H1 (cell line): ENCODE results near the gene NSD2. TPM values are rescaled to one million over a fixed set of nuclear protein-coding genes. Genes with fewer than 3 reads are reported as not detected.

Source experiments
- CTCF ChIA-PET: fragments of 300-600 bp; sonication (Branson Sonifier 250); formaldehyde crosslinking; loops from one replicate; lab custom pipeline; 2021; ENCODE audit not compliant: partially characterized antibody; lab: Charles Lee
- POLR2A ChIA-PET: fragments of 300-600 bp; sonication (Branson Sonifier 250); formaldehyde crosslinking; loops from one replicate; lab custom pipeline; 2021; ENCODE audit warnings: inconsistent platforms; ENCODE audit not compliant: partially characterized antibody; lab: Charles Lee
- DNase-seq, 2 experiments: peaks; one replicate each; pipeline versions ENCODE4 v3.0.0 to v3.0.0-alpha.2; 2010 to 2022; ENCODE audit warnings: low spot score in 2 of 2, low read depth in 1 of 2, mixed read lengths in 1 of 2
- FAIRE-seq: peaks from 2 replicates; lab custom pipeline; 2011; peaks lifted over from hg19 to GRCh38; lab: Jason Lieb, UNC
- H2AFZ ChIP-seq: 2 replicates; pipeline ENCODE4 v1.8.1; 2012; ENCODE audit warnings: low read length, inconsistent platforms
- H2AK5ac ChIP-seq: 2 replicates; pipeline ENCODE4 v1.6.1; 2013; ENCODE audit warnings: low read depth, low read length
- H2BK120ac ChIP-seq: replicated peaks from 2 replicates; pipeline ENCODE3; 2013; ENCODE audit warnings: low read depth, low read length, inconsistent platforms
- H2BK12ac ChIP-seq: 2 replicates; pipeline ENCODE4 v1.6.1; 2013; ENCODE audit warnings: low read depth, low read length
- H2BK15ac ChIP-seq: 2 replicates; pipeline ENCODE4 v1.6.1; 2013; ENCODE audit warnings: low read length
- H2BK20ac ChIP-seq: 2 replicates; pipeline ENCODE4 v1.6.1; 2013; ENCODE audit warnings: low read length
- H2BK5ac ChIP-seq: 2 replicates; pipeline ENCODE4 v1.6.1; 2013; ENCODE audit warnings: low read depth, low read length
- H3K14ac ChIP-seq: 2 replicates; pipeline ENCODE4 v1.6.1; 2013; ENCODE audit warnings: inconsistent platforms; ENCODE audit not compliant: insufficient read length
- H3K18ac ChIP-seq: 2 replicates; pipeline ENCODE4 v1.6.1; 2013; ENCODE audit warnings: low read length; ENCODE audit errors: extremely low read depth
- H3K23ac ChIP-seq: 2 replicates; pipeline ENCODE4 v1.6.1; 2013; ENCODE audit warnings: inconsistent platforms; ENCODE audit not compliant: insufficient read length
- H3K23me2 ChIP-seq: 2 replicates; pipeline ENCODE4 v1.6.1; 2013; ENCODE audit warnings: low read depth, low read length
- H3K27ac ChIP-seq: 2 replicates; pipeline ENCODE4 v1.6.1; 2011; ENCODE audit warnings: low read depth, low read length, inconsistent platforms
- H3K27me3 ChIP-seq, 4 experiments: replicated peaks in 1 of 4; 1 replicate in 1 of 4; 2 replicates in 3 of 4; pipeline versions ENCODE4 v1.6.1 to v1.8.1; 2011 to 2013; ENCODE audit warnings: low read length in 3 of 4, mild to moderate bottlenecking in 3 of 4, inconsistent platforms in 2 of 4, mixed read lengths in 2 of 4, moderate library complexity in 1 of 4; ENCODE audit not compliant: control insufficient read depth in 3 of 4, insufficient read depth in 3 of 4; ENCODE audit errors: extremely low read depth in 1 of 4
- H3K36me3 ChIP-seq, 4 experiments: 2 replicates each; pipeline versions ENCODE4 v1.6.1 to v1.8.1; 2011 to 2013; ENCODE audit warnings: mild to moderate bottlenecking in 4 of 4, low read length in 3 of 4, moderate library complexity in 2 of 4, control low read depth in 1 of 4, inconsistent platforms in 1 of 4; ENCODE audit not compliant: insufficient read depth in 4 of 4, control insufficient read depth in 2 of 4
- H3K4ac ChIP-seq: replicated peaks from 2 replicates; pipeline ENCODE3; 2013; ENCODE audit warnings: low read length, low read depth, mixed read lengths, inconsistent platforms; ENCODE audit not compliant: insufficient read length
- H3K4me1 ChIP-seq, 4 experiments: replicated peaks in 1 of 4; 1 replicate in 1 of 4; 2 replicates in 3 of 4; pipeline versions ENCODE4 v1.6.1 to v1.8.1; 2011 to 2013; ENCODE audit warnings: low read length in 3 of 4, inconsistent platforms in 2 of 4, mixed read lengths in 1 of 4; ENCODE audit not compliant: insufficient read depth in 4 of 4, control insufficient read depth in 3 of 4
- H3K4me2 ChIP-seq, 2 experiments: 2 replicates each; pipeline versions ENCODE4 v1.6.1 to v1.8.1; 2011 to 2013; ENCODE audit warnings: low read depth in 2 of 2, low read length in 2 of 2, control low read depth in 1 of 2, inconsistent platforms in 1 of 2, mild to moderate bottlenecking in 1 of 2; ENCODE audit not compliant: insufficient read depth in 1 of 2
- H3K4me3 ChIP-seq, 4 experiments: fragments of 200-600, 300-600 bp in 1 of 4; sonication (generic), shearing (Covaris generic), sonication (Bioruptor Twin) in 1 of 4; 2 replicates each; pipeline versions ENCODE4 v1.5.1 to v1.8.1; 2011 to 2016; ENCODE audit warnings: low read length in 4 of 4, low read depth in 3 of 4, control low read depth in 2 of 4, inconsistent platforms in 2 of 4, mild to moderate bottlenecking in 2 of 4, mixed read lengths in 1 of 4, moderate library complexity in 1 of 4; ENCODE audit not compliant: insufficient read depth in 2 of 4; ENCODE audit errors: extremely low read depth in 1 of 4
- H3K56ac ChIP-seq: replicated peaks from 2 replicates; pipeline ENCODE3; 2013; ENCODE audit warnings: low read depth, mild to moderate bottlenecking, mixed read lengths, low read length, inconsistent platforms; ENCODE audit not compliant: insufficient read length
- H3K79me1 ChIP-seq: 2 replicates; pipeline ENCODE4 v1.6.1; 2013; ENCODE audit warnings: low read depth, low read length, control low read depth
- H3K79me2 ChIP-seq, 2 experiments: 2 replicates each; pipeline versions ENCODE4 v1.6.1 to v1.8.1; 2012 to 2013; ENCODE audit warnings: low read length in 2 of 2, mild to moderate bottlenecking in 2 of 2, inconsistent platforms in 1 of 2; ENCODE audit not compliant: insufficient read depth in 2 of 2, control insufficient read depth in 1 of 2
- H3K9ac ChIP-seq, 4 experiments: replicated peaks in 1 of 4; 1 replicate in 1 of 4; 2 replicates in 3 of 4; pipeline versions ENCODE4 v1.6.1 to v1.8.1; 2011 to 2013; ENCODE audit warnings: low read depth in 3 of 4, low read length in 3 of 4, control low read depth in 2 of 4, mild to moderate bottlenecking in 2 of 4, moderate library complexity in 2 of 4, inconsistent platforms in 1 of 4; ENCODE audit errors: extremely low read depth in 1 of 4
- H3K9me3 ChIP-seq, 2 experiments: 2 replicates each; pipeline versions ENCODE4 v1.6.1 to v1.8.1; 2012 to 2013; ENCODE audit warnings: mild to moderate bottlenecking in 2 of 2, moderate library complexity in 2 of 2, control low read depth in 1 of 2, inconsistent platforms in 1 of 2, low read depth in 1 of 2, low read length in 1 of 2, mixed read lengths in 1 of 2; ENCODE audit not compliant: insufficient read depth in 2 of 2
- H4K20me1 ChIP-seq, 2 experiments: replicated peaks in 1 of 2; 2 replicates each; pipeline versions ENCODE3 to v1.8.1; 2011 to 2013; ENCODE audit warnings: inconsistent platforms in 2 of 2, low read length in 2 of 2, mild to moderate bottlenecking in 1 of 2; ENCODE audit not compliant: insufficient read depth in 2 of 2, control insufficient read depth in 1 of 2
- H4K5ac ChIP-seq: 2 replicates; pipeline ENCODE4 v1.6.1; 2013; ENCODE audit warnings: low read length, low read depth, mixed read lengths, inconsistent platforms; ENCODE audit not compliant: insufficient read length
- H4K8ac ChIP-seq: 2 replicates; pipeline ENCODE4 v1.8.0; 2013; ENCODE audit warnings: mild to moderate bottlenecking, moderate library complexity, low read length, inconsistent platforms; ENCODE audit not compliant: insufficient read depth; ENCODE audit errors: extremely low read depth
- H4K91ac ChIP-seq: replicated peaks from 2 replicates; pipeline ENCODE3; 2013; ENCODE audit warnings: low read length, mixed read lengths, inconsistent platforms; ENCODE audit not compliant: insufficient read length
- CEBPB ChIP-seq: IDR thresholded peaks from 2 replicates; pipeline ENCODE4 v1.6.1; 2012; ENCODE audit warnings: low read depth, low read length
- CHD2 ChIP-seq: IDR thresholded peaks from 2 replicates; pipeline ENCODE4 v1.6.1; 2012; ENCODE audit warnings: low read length, improper control_type of control experiment
- GTF2F1 ChIP-seq: IDR thresholded peaks from 2 replicates; pipeline ENCODE4 v1.6.1; 2012; ENCODE audit warnings: low read depth, low read length, improper control_type of control experiment, borderline replicate concordance
- KDM4A ChIP-seq: IDR thresholded peaks from one replicate; pipeline ENCODE4 v1.7.1; 2012; ENCODE audit warnings: low read depth, mild to moderate bottlenecking, moderate library complexity, low read length, inconsistent platforms; ENCODE audit not compliant: severe bottlenecking
- KDM5A ChIP-seq: fragments of 200-600 bp; IDR thresholded peaks from 2 replicates; pipeline ENCODE4 v1.7.1; 2012; ENCODE audit warnings: mild to moderate bottlenecking, low read length, inconsistent platforms, mixed read lengths
- PHF8 ChIP-seq: fragments of 200-600 bp; sonication (generic); conservative IDR thresholded peaks from 2 replicates; pipeline ENCODE4 v1.7.1; 2012; ENCODE audit warnings: low read depth, mild to moderate bottlenecking, inconsistent platforms, low read length, moderate library complexity
- POLR2A ChIP-seq, 2 experiments: IDR thresholded peaks; 1 replicate in 1 of 2; 2 replicates in 1 of 2; pipeline ENCODE4 v1.6.1; 2011; ENCODE audit warnings: low read depth in 2 of 2, low read length in 2 of 2, mild to moderate bottlenecking in 2 of 2; ENCODE audit errors: control extremely low read depth in 1 of 2
- ZNF274 ChIP-seq: IDR thresholded peaks from 2 replicates; pipeline ENCODE4 v1.7.0; 2012; ENCODE audit warnings: low read length, borderline replicate concordance; ENCODE audit errors: extremely low read depth
- WGBS, 2 experiments: shearing (Covaris generic) in 1 of 2; methylation state at CpG; one replicate each; pipeline versions ENCODE4 v1.1.6 to v1.1.7; 2013 to 2015; ENCODE audit warnings: low lambda C conversion rate in 2 of 2, mixed read lengths in 2 of 2, inconsistent platforms in 1 of 2, low coverage in 1 of 2, missing lambda C conversion rate in 1 of 2; ENCODE audit not compliant: insufficient replicate concordance in 2 of 2, insufficient coverage in 1 of 2, insufficient read length in 1 of 2; ENCODE audit errors: extremely low coverage in 1 of 2, missing lambda C conversion rate in 1 of 2; 5-methylcytosine and 5-hydroxymethylcytosine counted together
- polyA plus RNA-seq, 7 experiments: library from polyadenylated mRNA; depleted of rRNA in 3 of 7; stranded (reverse) in 5 of 7; unstranded in 2 of 7; fragments of >200 nt in 5 of 7; fragments of 200-250 nt in 2 of 7; gene quantifications; 1 replicate in 5 of 7; 2 replicates in 1 of 7; 4 replicates in 1 of 7; pipeline versions ENCODE4 v1.2.1 to v1.2.3, GENCODE V29; 2011 to 2013; ENCODE audit warnings: missing spikeins in 2 of 7, mixed read lengths in 2 of 7
- total RNA-seq: library from RNA; stranded (reverse); fragmentation: NEBNext Ultra II Directional; extraction: Animal tissue kit (Norgen Biotek cat#: 25700); gene quantifications from 2 replicates; pipeline ENCODE4 v1.2.1, GENCODE V29; 2021
- TF ChIP-seq, protein P1 (sequence below): IDR thresholded peaks from 2 replicates; pipeline ENCODE4 v1.6.1; 2011; ENCODE audit warnings: low read length, improper control_type of control experiment
- TF ChIP-seq, protein P2 (sequence below), 3 experiments: IDR thresholded peaks; 1 replicate in 2 of 3; 2 replicates in 1 of 3; pipeline versions ENCODE4 v1.5.1 to v1.6.1; 2011; ENCODE audit warnings: low read length in 3 of 3, mild to moderate bottlenecking in 3 of 3, inconsistent platforms in 2 of 3, low read depth in 1 of 3, moderate library complexity in 1 of 3; ENCODE audit not compliant: insufficient read depth in 1 of 3; ENCODE audit errors: control extremely low read depth in 1 of 3

Gene NSD2
- total and polyA plus RNA-seq, 2 of the 8 experiments (the other 6 are each of a cell fraction or from before 2014, with no cell fraction given) = 26.7 to 129 TPM

DNA sequence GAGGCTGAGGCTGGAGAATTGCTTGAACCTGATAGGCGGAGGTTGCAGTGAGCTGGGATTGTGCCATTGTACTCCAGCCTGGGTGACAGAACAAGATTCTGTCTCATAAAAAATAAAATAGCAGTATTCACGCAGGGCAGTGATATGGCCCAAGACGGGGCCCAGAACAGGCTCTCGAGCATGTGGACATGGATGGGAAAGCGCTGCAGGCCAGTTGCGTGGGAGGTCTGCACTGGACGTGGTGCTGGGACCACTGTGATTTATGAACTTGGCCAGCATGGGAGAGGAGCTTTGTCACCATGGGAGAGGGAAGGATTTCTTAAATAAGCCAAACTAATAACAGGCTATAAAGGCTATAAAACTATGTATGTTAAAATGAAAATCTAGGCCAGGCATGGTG lies 51.6 kb downstream of the NSD2 start:
- no peak overlapping the region for H2BK15ac ChIP-seq
- no peak overlapping the region for H2BK5ac ChIP-seq
- no peak overlapping the region for H3K56ac ChIP-seq
- H2AK5ac ChIP-seq = no peak overlapping the region
- no peaks in the 10 kb centered on the region; the same call in 1 of the 2 replicates for H3K23me2 ChIP-seq
- H3K4ac ChIP-seq = no peak overlapping the region
- 91% methylated on average over 7 of the region's 7 CpGs; no CpG with 5 or more reads in 1 of the 2 experiments for WGBS, 2 experiments
- DNase-seq (no peak), FAIRE-seq (no peak)
- no peaks in the 10 kb centered on the region for H3K79me1 ChIP-seq
- no peaks in the 10 kb centered on the region for H3K79me2 ChIP-seq
- ChIA-PET POLR2A (no interaction called here), CTCF (interaction anchor here (0.7 to 4.1 kb wide), 8 partner anchors 10 to 112 kb away, joined by 3 to 18 read pairs (median 4); no protein-coding TSS in a partner anchor)
- no peaks in the 10 kb centered on the region for H3K9me3 ChIP-seq
- no peak overlapping the region for H3K27ac ChIP-seq
- TF ChIP-seq, protein P1, sequence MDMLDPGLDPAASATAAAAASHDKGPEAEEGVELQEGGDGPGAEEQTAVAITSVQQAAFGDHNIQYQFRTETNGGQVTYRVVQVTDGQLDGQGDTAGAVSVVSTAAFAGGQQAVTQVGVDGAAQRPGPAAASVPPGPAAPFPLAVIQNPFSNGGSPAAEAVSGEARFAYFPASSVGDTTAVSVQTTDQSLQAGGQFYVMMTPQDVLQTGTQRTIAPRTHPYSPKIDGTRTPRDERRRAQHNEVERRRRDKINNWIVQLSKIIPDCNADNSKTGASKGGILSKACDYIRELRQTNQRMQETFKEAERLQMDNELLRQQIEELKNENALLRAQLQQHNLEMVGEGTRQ = no peak
- TF ChIP-seq PHF8 (no peak), ZNF274 (no peak), CHD2 (no peak), CEBPB (no peak), KDM5A (no peak), KDM4A (no peak), POLR2A (IDR thresholded peaks at IDR 0.05; ENCODE audit: control extremely low read depth in 1 of 2, low read depth in 2 of 2, low read length in 2 of 2) (no peak), GTF2F1 (no peak)
- TF ChIP-seq, protein P2, sequence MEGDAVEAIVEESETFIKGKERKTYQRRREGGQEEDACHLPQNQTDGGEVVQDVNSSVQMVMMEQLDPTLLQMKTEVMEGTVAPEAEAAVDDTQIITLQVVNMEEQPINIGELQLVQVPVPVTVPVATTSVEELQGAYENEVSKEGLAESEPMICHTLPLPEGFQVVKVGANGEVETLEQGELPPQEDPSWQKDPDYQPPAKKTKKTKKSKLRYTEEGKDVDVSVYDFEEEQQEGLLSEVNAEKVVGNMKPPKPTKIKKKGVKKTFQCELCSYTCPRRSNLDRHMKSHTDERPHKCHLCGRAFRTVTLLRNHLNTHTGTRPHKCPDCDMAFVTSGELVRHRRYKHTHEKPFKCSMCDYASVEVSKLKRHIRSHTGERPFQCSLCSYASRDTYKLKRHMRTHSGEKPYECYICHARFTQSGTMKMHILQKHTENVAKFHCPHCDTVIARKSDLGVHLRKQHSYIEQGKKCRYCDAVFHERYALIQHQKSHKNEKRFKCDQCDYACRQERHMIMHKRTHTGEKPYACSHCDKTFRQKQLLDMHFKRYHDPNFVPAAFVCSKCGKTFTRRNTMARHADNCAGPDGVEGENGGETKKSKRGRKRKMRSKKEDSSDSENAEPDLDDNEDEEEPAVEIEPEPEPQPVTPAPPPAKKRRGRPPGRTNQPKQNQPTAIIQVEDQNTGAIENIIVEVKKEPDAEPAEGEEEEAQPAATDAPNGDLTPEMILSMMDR (IDR thresholded peaks at IDR 0.05; ENCODE audit: control extremely low read depth in 1 of 3, insufficient read depth in 1 of 3, low read depth in 1 of 3, low read length in 3 of 3) = no peak
- H3K4me3 ChIP-seq = no peak overlapping the region
- H2BK120ac ChIP-seq = no peak overlapping the region
- no peaks in the 10 kb centered on the region for H3K27me3 ChIP-seq
- peaks cover 3 to 4% of the 10 kb centered on the region in 2 experiments for H4K20me1 ChIP-seq
- no peaks in the 10 kb centered on the region for H3K4me1 ChIP-seq
- H4K91ac ChIP-seq = no peak overlapping the region
- H2BK12ac ChIP-seq = no peak overlapping the region
- no peak overlapping the region for H3K9ac ChIP-seq
- no peak overlapping the region for H2AFZ ChIP-seq
- H3K4me2 ChIP-seq = no peak overlapping the region
- no peak overlapping the region for H4K5ac ChIP-seq
- no peak overlapping the region for H2BK20ac ChIP-seq
- no peak overlapping the region for H3K23ac ChIP-seq
- no peak overlapping the region for H4K8ac ChIP-seq
- H3K36me3 ChIP-seq = peaks cover 5 to 27% (median 12%) of the 10 kb centered on the region in 4 experiments; a peak in 6 of 8 replicates
- H3K18ac ChIP-seq = no peak overlapping the region
- no peak overlapping the region for H3K14ac ChIP-seq
